Esophagus squamous epithelium (tissue), 4 donors: Measurements from ENCODE around the gene FJX1.

Experiments
- CTCF ChIP-seq, 6 experiments: fragments of 450-650 bp in 4 of 6; fragments of 200-600 bp in 2 of 6; sonication (generic) in 2 of 6; IDR thresholded peaks; one replicate each; pipeline ENCODE4 v1.5.1; 2016 to 2019; ENCODE audit warnings: antibody characterized with exemption in 6 of 6, mild to moderate bottlenecking in 4 of 6, moderate library complexity in 4 of 6
- POLR2A ChIP-seq, 4 donors: fragments of 450-650 bp; IDR thresholded peaks; one replicate each; pipeline ENCODE4 v1.6.1; 2017; ENCODE audit warnings: antibody characterized with exemption in 4 of 4, mild to moderate bottlenecking in 4 of 4, moderate library complexity in 3 of 4

GRCh38 chr11:35650467-35650866 is 32.2 kb downstream of the FJX1 start:
- TF ChIP-seq CTCF (IDR thresholded peaks at IDR 0.05) (no peak), POLR2A (IDR thresholded peaks at IDR 0.05) (no peak)
